Smooth muscle cell (in vitro differentiated cells): Measurements from ENCODE around the gene ST3GAL3. TPM values are rescaled to one million over a fixed set of nuclear protein-coding genes. Genes with fewer than 3 reads are reported as not detected.

Experiments used
- DNase-seq: peaks from one replicate; lab custom pipeline; 2025; ENCODE audit not compliant: unreplicated experiment; lab: John Stamatoyannopoulos, UW
- H2AFZ ChIP-seq: fragments of 200-600 bp; sonication (generic); 2 replicates; pipeline ENCODE4 v1.6.0; 2016; ENCODE audit warnings: antibody characterized with exemption, low read depth, mild to moderate bottlenecking
- H3F3A ChIP-seq: fragments of 200-600 bp; sonication (generic); 2 replicates; pipeline ENCODE4 v1.6.0; 2017; ENCODE audit warnings: antibody characterized with exemption, low read depth
- H3K27ac ChIP-seq: fragments of 200-600 bp; sonication (generic); 2 replicates; pipeline ENCODE4 v1.5.1; 2016; ENCODE audit warnings: low read depth, mild to moderate bottlenecking
- H3K27me3 ChIP-seq: fragments of 200-600 bp; sonication (generic); 2 replicates; pipeline ENCODE4 v1.6.1; 2016; ENCODE audit warnings: low read depth, mild to moderate bottlenecking
- H3K36me3 ChIP-seq: fragments of 200-600 bp; sonication (generic); 2 replicates; pipeline ENCODE4 v1.5.1; 2016; ENCODE audit warnings: low read depth
- H3K4me1 ChIP-seq: fragments of 200-600 bp; sonication (generic); 2 replicates; pipeline ENCODE4 v1.5.1; 2016; ENCODE audit warnings: low read depth
- H3K4me2 ChIP-seq: fragments of 200-600 bp; sonication (generic); 2 replicates; pipeline ENCODE4 v1.6.0; 2016; ENCODE audit warnings: mild to moderate bottlenecking
- H3K4me3 ChIP-seq: fragments of 200-600 bp; sonication (generic); 2 replicates; pipeline ENCODE4 v1.5.1; 2016; ENCODE audit warnings: mild to moderate bottlenecking
- H3K79me2 ChIP-seq: fragments of 200-600 bp; sonication (generic); 2 replicates; pipeline ENCODE4 v1.6.0; 2016; ENCODE audit warnings: low read depth, mild to moderate bottlenecking
- H3K9ac ChIP-seq: fragments of 200-600 bp; sonication (generic); 2 replicates; pipeline ENCODE4 v1.6.0; 2016; ENCODE audit warnings: low read depth
- H3K9me3 ChIP-seq: fragments of 200-600 bp; sonication (generic); replicated peaks from 2 replicates; pipeline ENCODE4 v1.5.1; 2016; ENCODE audit warnings: low read depth
- H4K20me1 ChIP-seq: fragments of 200-600 bp; sonication (generic); 2 replicates; pipeline ENCODE4 v1.6.0; 2016; ENCODE audit warnings: low read depth
- CTCF ChIP-seq: fragments of 200-600 bp; sonication (generic); IDR thresholded peaks from 2 replicates; pipeline ENCODE4 v1.5.1; 2017; ENCODE audit warnings: borderline replicate concordance, mild to moderate bottlenecking, antibody characterized with exemption; ENCODE audit not compliant: insufficient read depth, poor library complexity, severe bottlenecking
- WGBS: methylation state at CpG from one replicate; pipeline ENCODE4 v1.1.7; 2016; ENCODE audit warnings: low lambda C conversion rate; 5-methylcytosine and 5-hydroxymethylcytosine counted together
- polyA plus RNA-seq: library from polyadenylated mRNA; unstranded; fragments of >200 nt; fragmentation: Nextera tagmentation; extraction: Ambion mirVana; gene quantifications from 2 replicates; pipeline ENCODE4 v1.2.1, GENCODE V29; 2016
- total RNA-seq: library from RNA; depleted of rRNA; stranded (reverse); fragments of >200 nt; gene quantifications from 2 replicates; pipeline ENCODE4 v1.2.3, GENCODE V29; 2014

ST3GAL3 gene
- total and polyA plus RNA-seq, 2 experiments from 2014 or later = 16.0 to 16.6 TPM

- peak within 1 kb of the TSS; percentile 93 for H3K9ac ChIP-seq
- H3K4me1 ChIP-seq = peaks cover 24% of the 10 kb centered on the region
- peak within 1 kb of the TSS; percentile 99 for H3K4me2 ChIP-seq
- TF ChIP-seq CTCF = no peak
- no peaks in the 10 kb centered on the region for H3K27me3 ChIP-seq
- peak within 1 kb of the TSS; percentile 81 for H3K4me3 ChIP-seq
- H4K20me1 ChIP-seq = peaks cover 32% of the 10 kb centered on the region
- peaks cover 19% of the 10 kb centered on the region for H3F3A ChIP-seq
- H2AFZ ChIP-seq = peak within 1 kb of the TSS; percentile 78
- H3K27ac ChIP-seq = peak within 1 kb of the TSS; percentile 83
- no peaks in the 10 kb centered on the region for H3K36me3 ChIP-seq
- 1% methylated on average over 58 of the region's 93 CpGs for WGBS
- H3K79me2 ChIP-seq = peaks cover 33% of the 10 kb centered on the region
- no peaks in the 10 kb centered on the region for H3K9me3 ChIP-seq
- peak; percentile 87 for DNase-seq
These were observed 267.3 kb downstream of the ST3GAL3 start, which contains the start of gene ATP6V0B for GRCh38 chr1:43974443-43975248. TSS of gene ATP6V0B (plus strand) at chr1:43974960. CDS start at chr1:43975041, 81 bp downstream.

- Histone ChIP-seq H3F3A (peaks cover 19% of the 10 kb centered on the region), H3K4me2 (peak overlapping the region; percentile 99), H3K27me3 (no peaks in the 10 kb centered on the region), H3K9me3 (no peaks in the 10 kb centered on the region), H3K79me2 (peaks cover 30% of the 10 kb centered on the region), H4K20me1 (peaks cover 36% of the 10 kb centered on the region), H2AFZ (peak overlapping the region; percentile 70), H3K4me3 (peak overlapping the region; percentile 81), H3K27ac (peak overlapping the region; percentile 83), H3K36me3 (no peaks in the 10 kb centered on the region), H3K9ac (peak overlapping the region; percentile 93), H3K4me1 (peaks cover 24% of the 10 kb centered on the region)
- DNase-seq = no peak
- no peak for TF ChIP-seq CTCF
- WGBS = 4% methylated on average over 24 of the region's 34 CpGs
These were observed 268.1 kb downstream of the ST3GAL3 start for GRCh38 chr1:43975249-43975961.

GRCh38 chr1:43976045-43976444 is 268.7 kb downstream of the ST3GAL3 start:
- H3K9ac ChIP-seq = peak overlapping the region; percentile 93
- H3K4me1 ChIP-seq = peaks cover 18% of the 10 kb centered on the region
- no peak overlapping the region for H3K27ac ChIP-seq
- peaks cover 24% of the 10 kb centered on the region for H3K79me2 ChIP-seq
- peak overlapping the region; percentile 81 for H3K4me3 ChIP-seq
- no peak overlapping the region for H2AFZ ChIP-seq
- H3F3A ChIP-seq = peaks cover 19% of the 10 kb centered on the region
- no peaks in the 10 kb centered on the region for H3K27me3 ChIP-seq
- no peak for TF ChIP-seq CTCF
- H4K20me1 ChIP-seq = peaks cover 40% of the 10 kb centered on the region
- H3K9me3 ChIP-seq = no peaks in the 10 kb centered on the region
- peak overlapping the region; percentile 99 for H3K4me2 ChIP-seq
- DNase-seq = no peak
- 89% methylated on average over 4 of the region's 4 CpGs for WGBS
- no peaks in the 10 kb centered on the region for H3K36me3 ChIP-seq
